ENCODE results near the gene CCDC97. TPM values are rescaled to one million over a fixed set of nuclear protein-coding genes. Genes with fewer than 3 reads are reported as not detected.
A peak's percentile ranks its signal among the peaks of the same experiment; 100 is the strongest.

The CCDC97 gene
- total and polyA plus RNA-seq, 11 donors: 10.0 to 22.2 (median 14.2) TPM

DNA sequence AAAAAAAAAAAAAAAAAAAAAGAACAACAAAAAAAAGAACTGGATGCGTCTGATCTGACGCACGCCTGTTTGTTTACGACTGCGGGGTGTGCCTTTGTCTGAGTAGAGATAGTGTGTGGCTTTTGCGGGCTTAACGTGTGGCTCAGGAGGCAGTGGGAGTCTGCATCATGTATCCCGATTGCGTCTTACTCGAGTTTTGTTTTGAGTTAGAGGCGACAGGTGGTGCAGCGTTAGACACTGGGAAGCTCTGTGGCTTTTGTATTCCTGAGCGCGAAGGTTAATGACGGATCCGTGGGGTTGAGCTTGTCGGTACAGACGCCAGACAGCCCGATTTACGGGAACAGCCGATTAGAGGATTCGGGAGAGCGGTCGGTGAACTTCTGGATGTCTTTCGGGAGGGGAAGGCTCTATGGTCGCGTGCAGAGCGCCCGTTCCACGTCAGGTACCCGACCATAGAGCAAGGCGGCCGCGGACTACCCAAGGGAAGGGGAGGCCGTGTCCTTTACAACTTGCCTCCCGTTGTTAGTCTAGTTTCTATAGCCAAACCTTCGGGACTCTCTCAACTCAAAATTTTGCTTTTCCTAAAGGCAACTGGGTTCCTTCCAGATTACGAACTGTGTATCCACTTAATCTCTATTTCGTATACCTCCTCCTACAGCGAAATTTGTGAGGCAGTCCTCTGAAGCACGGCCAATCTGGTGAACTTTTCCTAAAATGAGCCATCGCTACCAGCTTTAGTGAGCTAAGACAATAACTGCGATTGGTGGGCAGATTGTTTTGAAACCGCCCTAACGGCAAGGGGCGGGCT lies 46.7 kb upstream of the CCDC97 start:
- Histone ChIP-seq H3K27me3 (no peaks in the 10 kb centered on the region), H3K4me1 (peaks cover 3 to 36% (median 29%) of the 10 kb centered on the region in 12 donors), H3K9me3 (peaks cover 0 to 6% (median 0%) of the 10 kb centered on the region in 12 donors), H3K4me3 (peak overlapping the region; percentile 27 to 86 (median 66)), H3K36me3 (peaks cover 0 to 26% (median 21%) of the 10 kb centered on the region in 9 donors), H3K27ac (peak overlapping the region; percentile 83 to 100 (median 94))
- TF ChIP-seq CTCF (IDR thresholded peaks at IDR 0.05) (no peak), POLR2A (IDR thresholded peaks at IDR 0.05) (peak; percentile 95 to 96)
- ATAC-seq (peak; percentile 4 to 25 (median 16)), DNase-seq (peak; percentile 61 to 76 (median 66))
- intact Hi-C loops (cut with DNase I): loop anchor here (1.0 to 10.0 kb wide), 13 partner anchors 36 to 601 kb away; partner anchors contain the start of genes CCDC97 (in 1 of the 10), DMAC2 (in 1 of the 10) and TGFB1 (in 1 of the 10)
- 0 to 1% (median 0%) methylated on average over 46 of the region's 46 CpGs for WGBS, 4 donors

- Histone ChIP-seq H3K36me3 (peaks cover 0 to 29% (median 22%) of the 10 kb centered on the region in 9 donors), H3K27ac (peak within 1 kb of the TSS; percentile 91 to 100 (median 99)), H3K4me1 (peaks cover 3 to 36% (median 29%) of the 10 kb centered on the region in 12 donors), H3K9me3 (no peaks in the 10 kb centered on the region), H3K4me3 (peak within 1 kb of the TSS; percentile 71 to 99 (median 92)), H3K27me3 (no peaks in the 10 kb centered on the region)
- peak in 1 of 2 donors; percentile 35 for TF ChIP-seq POLR2A (IDR thresholded peaks at IDR 0.05)
- peak in 7 of 12 donors; percentile 10 to 49 (median 30) for TF ChIP-seq CTCF (IDR thresholded peaks at IDR 0.05)
- intact Hi-C loops (cut with DNase I): loop anchor here (1.0 to 10.0 kb wide), 14 partner anchors 33 to 602 kb away; partner anchors contain the start of genes CCDC97 (in 1 of the 10), DMAC2 (in 1 of the 10) and TGFB1 (in 1 of the 10)
- 0 to 1% (median 1%) methylated on average over 38 to 55 of the region's 55 CpGs for WGBS, 4 donors
- ATAC-seq (peak; percentile 86 to 91 (median 87)), DNase-seq (peak; percentile 99)
These were observed 46.0 kb upstream of the CCDC97 start, which contains the start of gene HNRNPUL1 for GRCh38 chr19:41263850-41264580. Gene HNRNPUL1, plus strand, starts transcription at chr19:41264372. Its CDS starts 132 bp downstream, at chr19:41264504.

- ATAC-seq: peak in 2 of 4 donors; percentile 0 to 5
- Histone ChIP-seq H3K27me3 (no peaks in the 10 kb centered on the region), H3K36me3 (peaks cover 3 to 29% (median 24%) of the 10 kb centered on the region in 9 donors), H3K4me1 (peaks cover 3 to 36% (median 29%) of the 10 kb centered on the region in 12 donors), H3K27ac (peak overlapping the region; percentile 91 to 100 (median 99)), H3K4me3 (peak overlapping the region; percentile 71 to 99 (median 92)), H3K9me3 (no peaks in the 10 kb centered on the region)
- 0 to 3% (median 1%) methylated on average over 22 to 75 of the region's 75 CpGs for WGBS, 4 donors
- DNase-seq: peak in 4 of 5 donors; percentile 58 to 67 (median 62)
- TF ChIP-seq POLR2A (IDR thresholded peaks at IDR 0.05): no peak
- TF ChIP-seq CTCF (IDR thresholded peaks at IDR 0.05): no peak
- intact Hi-C loops (cut with DNase I): loop anchor here in 9 of 10 donors (1.0 to 10.0 kb wide), 12 partner anchors 33 to 602 kb away; partner anchors contain the start of genes DMAC2 (in 1 of the 9) and TGFB1 (in 1 of the 9)
These were observed 45.2 kb upstream of the CCDC97 start for GRCh38 chr19:41264581-41265394.

All from heart left ventricle (tissue), 16 donors.